GM23338 (cell line): ENCODE results near the gene AGPS. TPM values are rescaled to one million over a fixed set of nuclear protein-coding genes. Genes with fewer than 3 reads are reported as not detected.

Source experiments
- ATAC-seq: fragments of 200-7000 bp; cut with Tn5 transposase; 3 replicates; pipeline ENCODE4 v1.9.1; 2020
- DNase-seq: peaks from one replicate; pipeline ENCODE4 v3.0.0-alpha.2; 2015; ENCODE audit warnings: low spot score
- H2AFZ ChIP-seq: fragments of 200-600 bp; sonication (generic); 2 replicates; pipeline ENCODE4 v1.8.0; 2016; ENCODE audit warnings: antibody characterized with exemption, mild to moderate bottlenecking, moderate library complexity
- H3F3A ChIP-seq: fragments of 200-600 bp; sonication (generic); replicated peaks from 2 replicates; pipeline ENCODE4 v1.8.0; 2017; ENCODE audit warnings: antibody characterized with exemption, mixed run types, low read depth
- H3K27ac ChIP-seq: fragments of 200-600 bp; sonication (generic); 2 replicates; pipeline ENCODE4 v1.6.1; 2016; ENCODE audit warnings: low read depth
- H3K27me3 ChIP-seq: fragments of 200-600 bp; sonication (generic); 2 replicates; pipeline ENCODE4 v1.8.0; 2016; ENCODE audit warnings: mild to moderate bottlenecking, mixed run types, moderate library complexity; ENCODE audit not compliant: insufficient read depth
- H3K36me3 ChIP-seq: fragments of 200-600 bp; sonication (generic); 2 replicates; pipeline ENCODE4 v1.8.0; 2016; ENCODE audit warnings: mild to moderate bottlenecking; ENCODE audit not compliant: insufficient read depth
- H3K4me1 ChIP-seq: fragments of 200-600 bp; sonication (generic); 2 replicates; pipeline ENCODE4 v1.8.0; 2016; ENCODE audit warnings: mild to moderate bottlenecking, moderate library complexity; ENCODE audit not compliant: insufficient read depth
- H3K4me2 ChIP-seq: fragments of 200-600 bp; sonication (generic); 2 replicates; pipeline ENCODE4 v1.7.1; 2017; ENCODE audit warnings: mixed run types
- H3K4me3 ChIP-seq: fragments of 200-600 bp; sonication (generic); 2 replicates; pipeline ENCODE4 v1.6.1; 2016; ENCODE audit warnings: mixed run types
- H3K79me2 ChIP-seq: fragments of 200-600 bp; sonication (generic); replicated peaks from 2 replicates; pipeline ENCODE4 v1.8.0; 2017; ENCODE audit warnings: mild to moderate bottlenecking; ENCODE audit not compliant: insufficient read depth
- H3K9me2 ChIP-seq: fragments of 200-600 bp; sonication (generic); 2 replicates; pipeline ENCODE4 v1.8.0; 2017; ENCODE audit not compliant: insufficient read depth
- H4K20me1 ChIP-seq: fragments of 200-600 bp; sonication (generic); replicated peaks from 2 replicates; pipeline ENCODE4 v1.8.0; 2017; ENCODE audit warnings: mild to moderate bottlenecking; ENCODE audit not compliant: insufficient read depth
- H3K27ac Mint-ChIP-seq: 2 replicates; pipeline ENCODE4 v1.8.0; 2020; ENCODE audit warnings: inconsistent platforms, mild to moderate bottlenecking, moderate library complexity, mixed read lengths
- H3K27me3 Mint-ChIP-seq: 3 replicates; pipeline ENCODE4 v1.8.0; 2022; ENCODE audit warnings: low read depth, mild to moderate bottlenecking, moderate library complexity, mixed read lengths, inconsistent platforms; ENCODE audit not compliant: insufficient read depth, poor library complexity
- H3K36me3 Mint-ChIP-seq: 3 replicates; pipeline ENCODE4 v1.8.0; 2021; ENCODE audit warnings: low read depth, mild to moderate bottlenecking, inconsistent platforms, moderate library complexity, mixed read lengths
- H3K4me1 Mint-ChIP-seq: 3 replicates; pipeline ENCODE4 v1.8.0; 2020; ENCODE audit warnings: mild to moderate bottlenecking, inconsistent platforms, mixed read lengths
- H3K4me3 Mint-ChIP-seq: 3 replicates; pipeline ENCODE4 v1.8.0; 2021; ENCODE audit warnings: moderate library complexity, mild to moderate bottlenecking, inconsistent platforms, mixed read lengths
- H3K9me3 Mint-ChIP-seq: 3 replicates; pipeline ENCODE4 v1.8.0; 2020; ENCODE audit warnings: moderate library complexity, mild to moderate bottlenecking, inconsistent platforms, mixed read lengths
- CREB1 ChIP-seq: fragments of 250-450 bp; sonication (Bioruptor Pico); IDR thresholded peaks from 2 replicates; pipeline ENCODE4 v1.5.0; 2020; ENCODE audit warnings: low read depth, mild to moderate bottlenecking, moderate library complexity
- CTCF ChIP-seq, 2 experiments: fragments of 200-600 bp in 1 of 2; sonication (generic) in 1 of 2; conservative IDR thresholded peaks; 2 replicates each; pipeline versions ENCODE4 v1.5.1 to v1.6.1; 2016 to 2017; ENCODE audit warnings: antibody characterized with exemption in 2 of 2, low read depth in 2 of 2, mild to moderate bottlenecking in 2 of 2, moderate library complexity in 1 of 2
- EZH2 ChIP-seq: fragments of 200-600 bp; sonication (generic); IDR thresholded peaks from one replicate; pipeline ENCODE4 v1.8.0; 2017; ENCODE audit warnings: antibody characterized with exemption, mild to moderate bottlenecking, low read depth; ENCODE audit not compliant: unreplicated experiment
- JUNB ChIP-seq: IDR thresholded peaks from one replicate; pipeline ENCODE4 v1.6.1; 2016; ENCODE audit warnings: antibody characterized with exemption; ENCODE audit not compliant: unreplicated experiment
- POLR2AphosphoS5 ChIP-seq: IDR thresholded peaks from 2 replicates; pipeline ENCODE4 v1.6.1; 2016; ENCODE audit warnings: antibody characterized with exemption, low read depth
- REST ChIP-seq: IDR thresholded peaks from one replicate; pipeline ENCODE4 v1.6.1; 2018; ENCODE audit warnings: antibody characterized with exemption; ENCODE audit not compliant: unreplicated experiment
- STAT1 ChIP-seq: IDR thresholded peaks from one replicate; pipeline ENCODE4 v1.6.1; 2016; ENCODE audit warnings: antibody characterized with exemption; ENCODE audit not compliant: unreplicated experiment
- ZNF114 ChIP-seq: fragments of 250-450 bp; sonication (Bioruptor Pico); IDR thresholded peaks from 2 replicates; pipeline ENCODE4 v1.5.0; 2020; ENCODE audit warnings: mild to moderate bottlenecking, moderate library complexity
- ZNF331 ChIP-seq: fragments of 250-450 bp; sonication (Bioruptor Pico); IDR thresholded peaks from 2 replicates; pipeline ENCODE4 v1.5.0; 2020; ENCODE audit warnings: low read depth, mild to moderate bottlenecking, moderate library complexity
- polyA plus RNA-seq: library from polyadenylated mRNA; unstranded; fragments of >200 nt; fragmentation: Nextera tagmentation; extraction: Ambion mirVana; gene quantifications from 2 replicates; pipeline ENCODE4 v1.2.1, GENCODE V29; 2016
- total RNA-seq: library from RNA; depleted of rRNA; stranded (reverse); fragments of >200 nt; shearing (Covaris generic); gene quantifications from 2 replicates; pipeline ENCODE4 v1.2.3, GENCODE V29; 2014
- TF ChIP-seq, protein P1 (sequence below): fragments of 250-450 bp; sonication (Bioruptor Pico); IDR thresholded peaks from 2 replicates; pipeline ENCODE4 v1.5.0; 2020; ENCODE audit warnings: mild to moderate bottlenecking, moderate library complexity

Gene AGPS
- total and polyA plus RNA-seq, 2 experiments from 2014 or later: 14.6 to 73.2 TPM

GRCh38 chr2:177396703-177397460, 4.3 kb downstream of the AGPS start:
- peaks cover 91% of the 10 kb centered on the region for H3K79me2 ChIP-seq
- H3K4me2 ChIP-seq: no peak overlapping the region
- no peaks in the 10 kb centered on the region for H3K27me3 ChIP-seq
- H3F3A ChIP-seq: no peaks in the 10 kb centered on the region
- no peak for ATAC-seq
- no peak overlapping the region; the same call in 2 of the 3 replicates for H3K4me3 Mint-ChIP-seq
- peak overlapping the region; percentile 14; the same call in 1 of the 2 replicates for H3K27ac Mint-ChIP-seq
- H3K9me3 Mint-ChIP-seq: no peaks in the 10 kb centered on the region
- no peak overlapping the region for H3K27ac ChIP-seq
- TF ChIP-seq REST (no peak), ZNF331 (CRISPR knock-in tag) (no peak), EZH2 (no peak), CTCF (conservative IDR thresholded peaks at IDR 0.05; ENCODE audit: low read depth in 2 of 2) (no peak), STAT1 (no peak), POLR2AphosphoS5 (no peak), CREB1 (no peak), JUNB (no peak), ZNF114 (no peak)
- TF ChIP-seq, protein P1, sequence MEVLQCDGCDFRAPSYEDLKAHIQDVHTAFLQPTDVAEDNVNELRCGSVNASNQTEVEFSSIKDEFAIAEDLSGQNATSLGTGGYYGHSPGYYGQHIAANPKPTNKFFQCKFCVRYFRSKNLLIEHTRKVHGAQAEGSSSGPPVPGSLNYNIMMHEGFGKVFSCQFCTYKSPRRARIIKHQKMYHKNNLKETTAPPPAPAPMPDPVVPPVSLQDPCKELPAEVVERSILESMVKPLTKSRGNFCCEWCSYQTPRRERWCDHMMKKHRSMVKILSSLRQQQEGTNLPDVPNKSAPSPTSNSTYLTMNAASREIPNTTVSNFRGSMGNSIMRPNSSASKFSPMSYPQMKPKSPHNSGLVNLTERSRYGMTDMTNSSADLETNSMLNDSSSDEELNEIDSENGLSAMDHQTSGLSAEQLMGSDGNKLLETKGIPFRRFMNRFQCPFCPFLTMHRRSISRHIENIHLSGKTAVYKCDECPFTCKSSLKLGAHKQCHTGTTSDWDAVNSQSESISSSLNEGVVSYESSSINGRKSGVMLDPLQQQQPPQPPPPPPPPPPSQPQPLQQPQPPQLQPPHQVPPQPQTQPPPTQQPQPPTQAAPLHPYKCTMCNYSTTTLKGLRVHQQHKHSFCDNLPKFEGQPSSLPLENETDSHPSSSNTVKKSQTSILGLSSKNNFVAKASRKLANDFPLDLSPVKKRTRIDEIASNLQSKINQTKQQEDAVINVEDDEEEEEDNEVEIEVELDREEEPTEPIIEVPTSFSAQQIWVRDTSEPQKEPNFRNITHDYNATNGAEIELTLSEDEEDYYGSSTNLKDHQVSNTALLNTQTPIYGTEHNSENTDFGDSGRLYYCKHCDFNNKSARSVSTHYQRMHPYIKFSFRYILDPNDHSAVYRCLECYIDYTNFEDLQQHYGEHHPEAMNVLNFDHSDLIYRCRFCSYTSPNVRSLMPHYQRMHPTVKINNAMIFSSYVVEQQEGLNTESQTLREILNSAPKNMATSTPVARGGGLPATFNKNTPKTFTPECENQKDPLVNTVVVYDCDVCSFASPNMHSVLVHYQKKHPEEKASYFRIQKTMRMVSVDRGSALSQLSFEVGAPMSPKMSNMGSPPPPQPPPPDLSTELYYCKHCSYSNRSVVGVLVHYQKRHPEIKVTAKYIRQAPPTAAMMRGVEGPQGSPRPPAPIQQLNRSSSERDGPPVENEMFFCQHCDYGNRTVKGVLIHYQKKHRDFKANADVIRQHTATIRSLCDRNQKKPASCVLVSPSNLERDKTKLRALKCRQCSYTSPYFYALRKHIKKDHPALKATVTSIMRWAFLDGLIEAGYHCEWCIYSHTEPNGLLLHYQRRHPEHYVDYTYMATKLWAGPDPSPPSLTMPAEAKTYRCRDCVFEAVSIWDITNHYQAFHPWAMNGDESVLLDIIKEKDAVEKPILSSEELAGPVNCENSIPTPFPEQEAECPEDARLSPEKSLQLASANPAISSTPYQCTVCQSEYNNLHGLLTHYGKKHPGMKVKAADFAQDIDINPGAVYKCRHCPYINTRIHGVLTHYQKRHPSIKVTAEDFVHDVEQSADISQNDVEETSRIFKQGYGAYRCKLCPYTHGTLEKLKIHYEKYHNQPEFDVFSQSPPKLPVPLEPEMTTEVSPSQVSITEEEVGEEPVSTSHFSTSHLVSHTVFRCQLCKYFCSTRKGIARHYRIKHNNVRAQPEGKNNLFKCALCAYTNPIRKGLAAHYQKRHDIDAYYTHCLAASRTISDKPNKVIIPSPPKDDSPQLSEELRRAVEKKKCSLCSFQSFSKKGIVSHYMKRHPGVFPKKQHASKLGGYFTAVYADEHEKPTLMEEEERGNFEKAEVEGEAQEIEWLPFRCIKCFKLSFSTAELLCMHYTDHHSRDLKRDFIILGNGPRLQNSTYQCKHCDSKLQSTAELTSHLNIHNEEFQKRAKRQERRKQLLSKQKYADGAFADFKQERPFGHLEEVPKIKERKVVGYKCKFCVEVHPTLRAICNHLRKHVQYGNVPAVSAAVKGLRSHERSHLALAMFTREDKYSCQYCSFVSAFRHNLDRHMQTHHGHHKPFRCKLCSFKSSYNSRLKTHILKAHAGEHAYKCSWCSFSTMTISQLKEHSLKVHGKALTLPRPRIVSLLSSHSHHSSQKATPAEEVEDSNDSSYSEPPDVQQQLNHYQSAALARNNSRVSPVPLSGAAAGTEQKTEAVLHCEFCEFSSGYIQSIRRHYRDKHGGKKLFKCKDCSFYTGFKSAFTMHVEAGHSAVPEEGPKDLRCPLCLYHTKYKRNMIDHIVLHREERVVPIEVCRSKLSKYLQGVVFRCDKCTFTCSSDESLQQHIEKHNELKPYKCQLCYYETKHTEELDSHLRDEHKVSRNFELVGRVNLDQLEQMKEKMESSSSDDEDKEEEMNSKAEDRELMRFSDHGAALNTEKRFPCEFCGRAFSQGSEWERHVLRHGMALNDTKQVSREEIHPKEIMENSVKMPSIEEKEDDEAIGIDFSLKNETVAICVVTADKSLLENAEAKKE (CRISPR knock-in tag): no peak
- peaks cover 56% of the 10 kb centered on the region for H3K4me1 Mint-ChIP-seq
- no peaks in the 10 kb centered on the region for H3K36me3 ChIP-seq
- no peaks in the 10 kb centered on the region; the same call in 2 of the 3 replicates for H3K36me3 Mint-ChIP-seq
- H3K4me1 ChIP-seq: peaks cover 34% of the 10 kb centered on the region
- H3K27me3 Mint-ChIP-seq: peaks cover 3% of the 10 kb centered on the region
- no peaks in the 10 kb centered on the region for H3K9me2 ChIP-seq
- H2AFZ ChIP-seq: no peak overlapping the region
- no peak overlapping the region for H3K4me3 ChIP-seq
- DNase-seq: no peak
- H4K20me1 ChIP-seq: peaks cover 18% of the 10 kb centered on the region; the same call in 1 of the 2 replicates
